Loucy (cell line): ENCODE data around the gene GPR45.

Experiments used
- EZH2phosphoT487 ChIP-seq: fragments of 200-600 bp; IDR thresholded peaks from 2 replicates; pipeline ENCODE4 v1.6.1; 2018; ENCODE audit warnings: antibody characterized with exemption, mild to moderate bottlenecking, moderate library complexity, borderline replicate concordance
- TF ChIP-seq, protein P1 (sequence below): fragments of 200-600 bp; sonication (generic); conservative IDR thresholded peaks from 2 replicates; pipeline ENCODE4 v1.5.1; 2014; ENCODE audit warnings: mild to moderate bottlenecking, antibody characterized with exemption, low read length

DNA sequence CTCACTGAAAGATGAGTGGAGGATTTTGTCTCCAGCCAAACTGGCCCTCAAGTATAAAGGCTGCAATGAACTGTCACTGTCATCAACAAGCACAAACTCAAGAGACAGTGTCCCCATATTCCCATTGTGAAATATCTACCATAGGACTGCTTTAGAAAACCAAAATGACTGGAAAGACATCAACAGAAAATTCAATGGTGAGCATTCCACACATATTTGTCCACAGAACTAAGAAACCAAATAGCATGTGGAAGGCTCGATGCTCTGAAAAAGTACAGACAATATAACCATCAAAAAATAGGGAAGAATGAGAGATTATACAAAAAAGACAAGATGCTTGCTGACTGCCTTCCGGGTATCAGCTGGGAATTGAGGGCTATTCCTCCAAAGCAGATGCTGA is 50.4 kb downstream of the GPR45 start:
- TF ChIP-seq, protein P1, sequence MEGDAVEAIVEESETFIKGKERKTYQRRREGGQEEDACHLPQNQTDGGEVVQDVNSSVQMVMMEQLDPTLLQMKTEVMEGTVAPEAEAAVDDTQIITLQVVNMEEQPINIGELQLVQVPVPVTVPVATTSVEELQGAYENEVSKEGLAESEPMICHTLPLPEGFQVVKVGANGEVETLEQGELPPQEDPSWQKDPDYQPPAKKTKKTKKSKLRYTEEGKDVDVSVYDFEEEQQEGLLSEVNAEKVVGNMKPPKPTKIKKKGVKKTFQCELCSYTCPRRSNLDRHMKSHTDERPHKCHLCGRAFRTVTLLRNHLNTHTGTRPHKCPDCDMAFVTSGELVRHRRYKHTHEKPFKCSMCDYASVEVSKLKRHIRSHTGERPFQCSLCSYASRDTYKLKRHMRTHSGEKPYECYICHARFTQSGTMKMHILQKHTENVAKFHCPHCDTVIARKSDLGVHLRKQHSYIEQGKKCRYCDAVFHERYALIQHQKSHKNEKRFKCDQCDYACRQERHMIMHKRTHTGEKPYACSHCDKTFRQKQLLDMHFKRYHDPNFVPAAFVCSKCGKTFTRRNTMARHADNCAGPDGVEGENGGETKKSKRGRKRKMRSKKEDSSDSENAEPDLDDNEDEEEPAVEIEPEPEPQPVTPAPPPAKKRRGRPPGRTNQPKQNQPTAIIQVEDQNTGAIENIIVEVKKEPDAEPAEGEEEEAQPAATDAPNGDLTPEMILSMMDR: no peak
- no peak for TF ChIP-seq EZH2phosphoT487
